Keratinocyte (primary cell): ENCODE measurements around the gene DENND1A. TPM values are rescaled to one million over a fixed set of nuclear protein-coding genes. Genes with fewer than 3 reads are reported as not detected.

Source experiments
- DNase-seq: peaks from one replicate; pipeline ENCODE4 v3.0.0-alpha.2; 2011; ENCODE audit warnings: low read depth, missing footprints, low spot score
- FAIRE-seq: peaks from 2 replicates; lab custom pipeline; 2011; peaks lifted over from hg19 to GRCh38; lab: Jason Lieb, UNC
- H2AFZ ChIP-seq: 2 replicates; pipeline ENCODE4 v1.6.0; 2012; ENCODE audit warnings: low read length, control low read depth, inconsistent platforms; ENCODE audit not compliant: control insufficient read depth
- H3K27ac ChIP-seq: 2 replicates; pipeline ENCODE4 v1.5.1; 2011; ENCODE audit warnings: low read length; ENCODE audit not compliant: control insufficient read depth, insufficient read depth
- H3K27me3 ChIP-seq: 3 replicates; pipeline ENCODE4 v1.6.0; 2011; ENCODE audit warnings: low read length; ENCODE audit not compliant: control insufficient read depth, insufficient read depth; ENCODE audit errors: extremely low read depth
- H3K36me3 ChIP-seq, 2 experiments: 2 replicates in 1 of 2; 3 replicates in 1 of 2; pipeline ENCODE4 v1.5.1; 2011; ENCODE audit warnings: low read length in 2 of 2, mild to moderate bottlenecking in 1 of 2; ENCODE audit not compliant: control insufficient read depth in 2 of 2, insufficient read depth in 2 of 2; ENCODE audit errors: extremely low read depth in 1 of 2
- H3K4me1 ChIP-seq: 3 replicates; pipeline ENCODE4 v1.5.1; 2011; ENCODE audit warnings: low read length; ENCODE audit not compliant: control insufficient read depth, insufficient read depth; ENCODE audit errors: extremely low read depth
- H3K4me2 ChIP-seq: 3 replicates; pipeline ENCODE4 v1.6.0; 2011; ENCODE audit warnings: low read depth, low read length; ENCODE audit not compliant: control insufficient read depth, insufficient read depth; ENCODE audit errors: extremely low read depth
- H3K4me3 ChIP-seq, 3 experiments: fragments of 200-600 bp in 1 of 3; sonication (generic) in 1 of 3; 2 replicates in 2 of 3; 3 replicates in 1 of 3; pipeline ENCODE4 v1.5.1; 2011 to 2016; ENCODE audit warnings: low read length in 3 of 3, mild to moderate bottlenecking in 3 of 3, control low read depth in 2 of 3, inconsistent platforms in 1 of 3, low read depth in 1 of 3, mixed read lengths in 1 of 3, mixed run types in 1 of 3, moderate library complexity in 1 of 3; ENCODE audit not compliant: control insufficient read depth in 2 of 3, insufficient read depth in 2 of 3; ENCODE audit errors: extremely low read depth in 1 of 3
- H3K79me2 ChIP-seq: 2 replicates; pipeline ENCODE4 v1.6.0; 2012; ENCODE audit warnings: low read length; ENCODE audit not compliant: control insufficient read depth, insufficient read depth
- H3K9ac ChIP-seq: 3 replicates; pipeline ENCODE4 v1.6.0; 2011; ENCODE audit warnings: low read length; ENCODE audit not compliant: control insufficient read depth, insufficient read depth; ENCODE audit errors: extremely low read depth
- H3K9me1 ChIP-seq: 3 replicates; pipeline ENCODE4 v1.6.0; 2011; ENCODE audit warnings: low read length; ENCODE audit not compliant: control insufficient read depth, insufficient read depth; ENCODE audit errors: extremely low read depth
- H3K9me3 ChIP-seq: 2 replicates; pipeline ENCODE4 v1.5.1; 2012; ENCODE audit warnings: low read depth, low read length; ENCODE audit not compliant: control insufficient read depth
- H4K20me1 ChIP-seq: 3 replicates; pipeline ENCODE4 v1.6.0; 2011; ENCODE audit warnings: low read length; ENCODE audit not compliant: control insufficient read depth, insufficient read depth; ENCODE audit errors: extremely low read depth
- EZH2 ChIP-seq: IDR thresholded peaks from one replicate; pipeline ENCODE4 v1.6.1; 2012; ENCODE audit warnings: inconsistent platforms, mild to moderate bottlenecking, low read length, moderate library complexity
- dilution Hi-C: fragments of 300-500 bp; cut with MboI; formaldehyde crosslinking; loops from one replicate; pipeline ENCODE4 v1.7.0; 2020; ENCODE audit warnings: low sequenced_read_pairs; ENCODE audit not compliant: extremely low pct_ligation_motif_present
- polyA plus RNA-seq, 5 experiments: library from polyadenylated mRNA; depleted of rRNA in 3 of 5; stranded (reverse) in 3 of 5; stranded (forward) in 1 of 5; unstranded in 1 of 5; fragments of >200 nt; gene quantifications; 1 replicate in 1 of 5; 2 replicates in 3 of 5; 3 replicates in 1 of 5; pipeline versions ENCODE4 v1.2.1 to v1.2.3, GENCODE V29; 2011 to 2012; ENCODE audit warnings: missing spikeins in 2 of 5, low read depth in 1 of 5, low replicate concordance in 1 of 5
- TF ChIP-seq, protein P1 (sequence below), 3 experiments: IDR thresholded peaks in 1 of 3; conservative IDR thresholded peaks in 1 of 3; optimal IDR thresholded peaks in 1 of 3; 2 replicates in 2 of 3; 3 replicates in 1 of 3; pipeline versions ENCODE3 to v1.5.1; 2011; ENCODE audit warnings: low read length in 3 of 3, mild to moderate bottlenecking in 3 of 3, moderate library complexity in 2 of 3, control low read depth in 1 of 3, inconsistent platforms in 1 of 3; ENCODE audit not compliant: insufficient read depth in 2 of 3; ENCODE audit errors: extremely low read depth in 1 of 3

Gene DENND1A
- polyA plus RNA-seq, 1 donor (not counting 4 experiments of a cell fraction or from before 2014, with no cell fraction given) = 13.0 TPM

DNA sequence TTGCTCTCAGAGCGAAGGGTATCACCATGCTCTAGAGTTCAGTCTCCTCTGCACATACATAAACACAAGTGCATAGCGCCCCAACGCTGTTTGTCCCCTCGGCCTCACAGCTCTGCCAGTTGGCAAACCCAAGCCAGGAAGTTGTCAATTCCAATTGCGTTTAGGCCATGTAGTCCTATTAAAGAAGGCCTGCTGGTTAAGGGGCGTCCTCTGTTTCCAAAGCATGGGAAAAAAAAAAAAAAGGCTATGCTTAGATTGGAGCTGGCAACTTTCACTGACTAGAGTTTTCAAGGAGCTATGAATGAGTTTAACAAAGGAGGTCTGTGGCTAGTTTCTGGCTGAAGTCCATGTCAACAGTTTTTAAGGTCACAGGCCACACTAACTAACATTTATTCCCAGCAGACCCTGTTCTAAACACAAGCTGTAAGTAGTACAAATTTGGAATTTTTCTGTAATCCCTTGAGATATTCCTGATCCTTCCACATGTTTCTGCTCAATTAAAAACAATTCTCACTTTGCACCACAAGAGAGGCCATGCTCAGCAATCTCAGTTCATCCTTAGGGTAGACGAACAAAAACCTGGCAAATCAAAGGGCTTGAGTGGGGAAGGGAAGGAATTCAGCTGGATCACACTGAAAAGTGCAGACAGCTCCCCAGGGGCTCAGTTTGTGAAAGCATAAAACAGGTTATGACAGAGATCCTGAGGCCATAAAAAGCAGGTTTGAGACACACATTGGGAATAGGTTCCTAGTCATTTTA lies 187.7 kb downstream of the DENND1A start:
- no peak overlapping the region for H3K9ac ChIP-seq
- no peaks in the 10 kb centered on the region for H3K36me3 ChIP-seq
- H3K9me3 ChIP-seq = no peaks in the 10 kb centered on the region
- no peak overlapping the region for H2AFZ ChIP-seq
- no peak overlapping the region for H3K4me3 ChIP-seq
- no peaks in the 10 kb centered on the region for H3K79me2 ChIP-seq
- no peaks in the 10 kb centered on the region for H4K20me1 ChIP-seq
- H3K4me1 ChIP-seq = no peaks in the 10 kb centered on the region
- no peak overlapping the region for H3K4me2 ChIP-seq
- dilution Hi-C loops = no loop called here
- no peak overlapping the region for H3K27ac ChIP-seq
- DNase-seq (no peak), FAIRE-seq (no peak)
- TF ChIP-seq EZH2 = no peak
- TF ChIP-seq, protein P1, sequence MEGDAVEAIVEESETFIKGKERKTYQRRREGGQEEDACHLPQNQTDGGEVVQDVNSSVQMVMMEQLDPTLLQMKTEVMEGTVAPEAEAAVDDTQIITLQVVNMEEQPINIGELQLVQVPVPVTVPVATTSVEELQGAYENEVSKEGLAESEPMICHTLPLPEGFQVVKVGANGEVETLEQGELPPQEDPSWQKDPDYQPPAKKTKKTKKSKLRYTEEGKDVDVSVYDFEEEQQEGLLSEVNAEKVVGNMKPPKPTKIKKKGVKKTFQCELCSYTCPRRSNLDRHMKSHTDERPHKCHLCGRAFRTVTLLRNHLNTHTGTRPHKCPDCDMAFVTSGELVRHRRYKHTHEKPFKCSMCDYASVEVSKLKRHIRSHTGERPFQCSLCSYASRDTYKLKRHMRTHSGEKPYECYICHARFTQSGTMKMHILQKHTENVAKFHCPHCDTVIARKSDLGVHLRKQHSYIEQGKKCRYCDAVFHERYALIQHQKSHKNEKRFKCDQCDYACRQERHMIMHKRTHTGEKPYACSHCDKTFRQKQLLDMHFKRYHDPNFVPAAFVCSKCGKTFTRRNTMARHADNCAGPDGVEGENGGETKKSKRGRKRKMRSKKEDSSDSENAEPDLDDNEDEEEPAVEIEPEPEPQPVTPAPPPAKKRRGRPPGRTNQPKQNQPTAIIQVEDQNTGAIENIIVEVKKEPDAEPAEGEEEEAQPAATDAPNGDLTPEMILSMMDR (optimal IDR thresholded peaks at IDR 0.05 in 1 of 3, IDR thresholded peaks at IDR 0.05 in 1 of 3, conservative IDR thresholded peaks at IDR 0.05 in 1 of 3; ENCODE audit: extremely low read depth in 1 of 3, insufficient read depth in 2 of 3, low read length in 3 of 3) = no peak
- no peaks in the 10 kb centered on the region for H3K9me1 ChIP-seq
- H3K27me3 ChIP-seq = no peaks in the 10 kb centered on the region

DNA sequence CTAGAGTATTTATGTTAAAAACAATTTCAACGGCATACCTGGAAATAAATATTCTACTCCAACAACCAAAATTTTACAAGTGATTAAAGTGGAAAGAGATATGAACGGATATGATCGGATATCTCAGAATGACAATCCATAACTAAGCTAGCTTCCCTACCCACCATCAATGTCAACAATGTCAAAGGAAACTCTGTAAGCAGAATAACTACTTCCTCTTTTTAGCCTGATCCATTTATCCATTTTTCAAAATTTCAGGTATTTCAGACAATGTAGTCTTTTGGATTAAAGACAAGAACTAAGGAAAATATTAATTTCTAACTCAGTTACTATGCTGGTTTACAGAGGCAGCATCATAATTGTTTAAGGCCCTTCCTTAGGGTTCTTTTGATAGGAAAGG lies 188.7 kb downstream of the DENND1A start:
- no peaks in the 10 kb centered on the region for H3K79me2 ChIP-seq
- dilution Hi-C loops = no loop called here
- no peak overlapping the region for H3K9ac ChIP-seq
- H3K27ac ChIP-seq = no peak overlapping the region
- no peak for TF ChIP-seq EZH2
- TF ChIP-seq, protein P1 (optimal IDR thresholded peaks at IDR 0.05 in 1 of 3, IDR thresholded peaks at IDR 0.05 in 1 of 3, conservative IDR thresholded peaks at IDR 0.05 in 1 of 3; ENCODE audit: extremely low read depth in 1 of 3, insufficient read depth in 2 of 3, low read length in 3 of 3) = no peak
- H3K4me2 ChIP-seq = no peak overlapping the region
- H3K4me3 ChIP-seq = no peak overlapping the region
- DNase-seq = no peak
- no peaks in the 10 kb centered on the region for H3K9me1 ChIP-seq
- H3K9me3 ChIP-seq = no peaks in the 10 kb centered on the region
- no peaks in the 10 kb centered on the region for H3K4me1 ChIP-seq
- no peaks in the 10 kb centered on the region for H4K20me1 ChIP-seq
- H3K27me3 ChIP-seq = no peaks in the 10 kb centered on the region
- no peaks in the 10 kb centered on the region for H3K36me3 ChIP-seq
- no peak for FAIRE-seq
- H2AFZ ChIP-seq = no peak overlapping the region
